Liver (tissue), 9 donors: Measurements from ENCODE around the gene NUDT14. TPM values are rescaled to one million over a fixed set of nuclear protein-coding genes. Genes with fewer than 3 reads are reported as not detected.

ENCODE experiments used
- DNase-seq: peaks from one replicate; pipeline ENCODE4 v3.0.0-alpha.2; 2017; ENCODE audit warnings: low spot score
- H3K27ac ChIP-seq, 2 donors: one replicate each; pipeline ENCODE4 v1.7.0; 2013; ENCODE audit warnings: inconsistent platforms in 2 of 2, low read length in 2 of 2, control low read depth in 1 of 2, low read depth in 1 of 2, mild to moderate bottlenecking in 1 of 2
- H3K27me3 ChIP-seq, 4 donors: one replicate each; pipeline versions ENCODE4 v1.6.1 to v1.7.0; 2013; ENCODE audit warnings: low read length in 3 of 4, inconsistent platforms in 1 of 4, mild to moderate bottlenecking in 1 of 4, moderate library complexity in 1 of 4; ENCODE audit not compliant: control insufficient read depth in 4 of 4, insufficient read depth in 4 of 4
- H3K36me3 ChIP-seq, 4 donors: one replicate each; pipeline versions ENCODE4 v1.6.1 to v1.7.0; 2013; ENCODE audit warnings: low read length in 3 of 4, mild to moderate bottlenecking in 3 of 4, low read depth in 1 of 4, moderate library complexity in 1 of 4; ENCODE audit not compliant: control insufficient read depth in 4 of 4, insufficient read depth in 3 of 4
- H3K4me1 ChIP-seq, 4 donors: one replicate each; pipeline versions ENCODE4 v1.6.1 to v1.7.0; 2013; ENCODE audit warnings: low read length in 3 of 4, mild to moderate bottlenecking in 3 of 4, moderate library complexity in 1 of 4; ENCODE audit not compliant: control insufficient read depth in 4 of 4, insufficient read depth in 4 of 4
- H3K4me3 ChIP-seq, 3 donors: one replicate each; pipeline versions ENCODE4 v1.6.1 to v1.7.0; 2013; ENCODE audit warnings: low read length in 3 of 3, control low read depth in 1 of 3, low read depth in 1 of 3, mild to moderate bottlenecking in 1 of 3
- H3K9ac ChIP-seq, 2 donors: one replicate each; pipeline ENCODE4 v1.7.0; 2013; ENCODE audit warnings: low read length in 2 of 2, mild to moderate bottlenecking in 2 of 2, moderate library complexity in 2 of 2, control low read depth in 1 of 2, low read depth in 1 of 2
- H3K9me3 ChIP-seq, 4 donors: one replicate each; pipeline versions ENCODE4 v1.6.1 to v1.7.0; 2013; ENCODE audit warnings: low read length in 3 of 4; ENCODE audit not compliant: control insufficient read depth in 4 of 4
- CTCF ChIP-seq: fragments of 150-350 bp; IDR thresholded peaks from 2 replicates; pipeline ENCODE4 v1.5.1; 2017; ENCODE audit warnings: improper control_type of control experiment, low read depth, low read length; ENCODE audit not compliant: missing input control
- EGR1 ChIP-seq, 2 donors: IDR thresholded peaks; 2 replicates each; pipeline ENCODE4 v1.6.1; 2016 to 2018; ENCODE audit warnings: antibody characterized with exemption in 2 of 2, low read depth in 2 of 2
- FOXA1 ChIP-seq: IDR thresholded peaks from 2 replicates; pipeline ENCODE4 v1.6.1; 2016; ENCODE audit warnings: antibody characterized with exemption
- FOXA2 ChIP-seq: IDR thresholded peaks from 2 replicates; pipeline ENCODE4 v1.6.1; 2016; ENCODE audit warnings: antibody characterized with exemption
- GABPA ChIP-seq, 2 donors: IDR thresholded peaks in 1 of 2; conservative IDR thresholded peaks in 1 of 2; 2 replicates each; pipeline ENCODE4 v1.6.1; 2016; ENCODE audit warnings: antibody characterized with exemption in 2 of 2, mild to moderate bottlenecking in 1 of 2, moderate library complexity in 1 of 2
- HNF4G ChIP-seq: IDR thresholded peaks from 2 replicates; pipeline ENCODE4 v1.6.1; 2016; ENCODE audit warnings: antibody characterized with exemption
- JUND ChIP-seq, 2 donors: IDR thresholded peaks; 2 replicates each; pipeline ENCODE4 v1.6.1; 2016; ENCODE audit warnings: antibody characterized with exemption in 2 of 2
- MAX ChIP-seq: IDR thresholded peaks from 2 replicates; pipeline ENCODE4 v1.6.1; 2016; ENCODE audit warnings: antibody characterized with exemption
- NR2F2 ChIP-seq: IDR thresholded peaks from 2 replicates; pipeline ENCODE4 v1.6.1; 2016; ENCODE audit warnings: antibody characterized with exemption
- RAD21 ChIP-seq, 2 donors: IDR thresholded peaks; 2 replicates each; pipeline ENCODE4 v1.6.1; 2016; ENCODE audit warnings: antibody characterized with exemption in 2 of 2, mild to moderate bottlenecking in 2 of 2
- REST ChIP-seq: IDR thresholded peaks from 2 replicates; pipeline ENCODE4 v1.6.1; 2016; ENCODE audit warnings: antibody characterized with exemption, mild to moderate bottlenecking
- RXRA ChIP-seq, 2 donors: IDR thresholded peaks; 2 replicates each; pipeline ENCODE4 v1.6.1; 2017 to 2018; ENCODE audit warnings: antibody characterized with exemption in 2 of 2, mild to moderate bottlenecking in 1 of 2
- SP1 ChIP-seq: IDR thresholded peaks from 2 replicates; pipeline ENCODE4 v1.6.1; 2018; ENCODE audit warnings: antibody characterized with exemption, mild to moderate bottlenecking
- TAF1 ChIP-seq: conservative IDR thresholded peaks from 2 replicates; pipeline ENCODE4 v1.6.1; 2016; ENCODE audit warnings: antibody characterized with exemption, mild to moderate bottlenecking
- WGBS: extraction: QIAGEN DNeasy Blood & Tissue Kit; methylation state at CpG from one replicate; pipeline ENCODE4 v1.1.7; 2013; 5-methylcytosine and 5-hydroxymethylcytosine counted together
- polyA plus RNA-seq, 2 donors: library from polyadenylated mRNA; stranded (reverse) in 1 of 2; unstranded in 1 of 2; fragments of 200-250 nt in 1 of 2; fragments of >200 nt in 1 of 2; fragmentation: Nextera tagmentation in 1 of 2; extraction: Ambion mirVana in 1 of 2; gene quantifications; one replicate each; pipeline versions ENCODE4 v1.2.1 to v1.2.3, GENCODE V29; 2013 to 2015
- total RNA-seq, 2 donors: library from RNA; depleted of rRNA; stranded (reverse); fragments of >200 nt; gene quantifications; one replicate each; pipeline ENCODE4 v1.2.3, GENCODE V29; 2014
- TF ChIP-seq, protein P1 (sequence below): IDR thresholded peaks from 2 replicates; pipeline ENCODE4 v1.6.1; 2016; ENCODE audit warnings: antibody characterized with exemption
- donor health status: healthy.
- donor health status: healthy.
- donor health status: healthy.
- donor health status: healthy.
- donor health status: healthy.

The NUDT14 gene
- total and polyA plus RNA-seq, 4 donors = 3.8 to 24.2 (median 8.0) TPM

- no peak for TF ChIP-seq GABPA (IDR thresholded peaks at IDR 0.05 in 1 of 2, conservative IDR thresholded peaks at IDR 0.05 in 1 of 2)
These were observed 12.6 kb downstream of the NUDT14 start, which contains the start of gene JAG2 (continued) for GRCh38 chr14:105168496-105168978.

DNA sequence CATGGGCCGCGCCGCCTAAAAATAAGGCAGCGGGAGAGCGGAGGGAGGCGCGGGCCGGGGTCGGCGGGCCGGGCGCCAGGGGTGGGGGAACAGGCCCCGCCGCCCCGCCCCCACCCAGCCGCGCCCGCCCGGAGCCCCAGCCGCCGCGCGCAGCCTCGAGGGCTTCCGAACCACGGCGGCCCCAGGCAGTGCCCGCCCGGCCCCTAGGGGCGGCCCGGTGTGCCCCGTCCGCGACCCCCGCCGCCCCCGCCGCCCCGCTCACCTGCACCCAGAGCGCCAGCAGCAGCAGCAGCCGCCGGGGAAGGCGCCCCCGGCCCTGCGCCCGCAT lies 13.1 kb downstream of the NUDT14 start:
- Histone ChIP-seq H3K9me3 (no peaks in the 10 kb centered on the region), H3K27ac (no peak overlapping the region), H3K4me1 (peaks cover 0 to 12% (median 11%) of the 10 kb centered on the region in 4 donors), H3K27me3 (peaks cover 0 to 3% (median 0%) of the 10 kb centered on the region in 4 donors), H3K4me3 (peak overlapping the region in 1 of 3 donors; percentile 64), H3K9ac (no peak overlapping the region), H3K36me3 (no peaks in the 10 kb centered on the region)
- no peak for DNase-seq
- WGBS = 1% methylated on average over 46 of the region's 46 CpGs
- TF ChIP-seq JUND (IDR thresholded peaks at IDR 0.05) = no peak
- no peak for TF ChIP-seq RXRA (IDR thresholded peaks at IDR 0.05)
- TF ChIP-seq, protein P1, sequence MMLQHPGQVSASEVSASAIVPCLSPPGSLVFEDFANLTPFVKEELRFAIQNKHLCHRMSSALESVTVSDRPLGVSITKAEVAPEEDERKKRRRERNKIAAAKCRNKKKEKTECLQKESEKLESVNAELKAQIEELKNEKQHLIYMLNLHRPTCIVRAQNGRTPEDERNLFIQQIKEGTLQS = no peak
- no peak for TF ChIP-seq CTCF
- no peak for TF ChIP-seq FOXA2
- TF ChIP-seq EGR1 (IDR thresholded peaks at IDR 0.05; ENCODE audit: low read depth in 2 of 2) = no peak
- TF ChIP-seq HNF4G = no peak
- TF ChIP-seq TAF1 = no peak
- no peak for TF ChIP-seq FOXA1
- no peak for TF ChIP-seq RAD21 (IDR thresholded peaks at IDR 0.05)
- no peak for TF ChIP-seq GABPA (IDR thresholded peaks at IDR 0.05 in 1 of 2, conservative IDR thresholded peaks at IDR 0.05 in 1 of 2)
- no peak for TF ChIP-seq REST
- no peak for TF ChIP-seq NR2F2
- no peak for TF ChIP-seq MAX

DNA sequence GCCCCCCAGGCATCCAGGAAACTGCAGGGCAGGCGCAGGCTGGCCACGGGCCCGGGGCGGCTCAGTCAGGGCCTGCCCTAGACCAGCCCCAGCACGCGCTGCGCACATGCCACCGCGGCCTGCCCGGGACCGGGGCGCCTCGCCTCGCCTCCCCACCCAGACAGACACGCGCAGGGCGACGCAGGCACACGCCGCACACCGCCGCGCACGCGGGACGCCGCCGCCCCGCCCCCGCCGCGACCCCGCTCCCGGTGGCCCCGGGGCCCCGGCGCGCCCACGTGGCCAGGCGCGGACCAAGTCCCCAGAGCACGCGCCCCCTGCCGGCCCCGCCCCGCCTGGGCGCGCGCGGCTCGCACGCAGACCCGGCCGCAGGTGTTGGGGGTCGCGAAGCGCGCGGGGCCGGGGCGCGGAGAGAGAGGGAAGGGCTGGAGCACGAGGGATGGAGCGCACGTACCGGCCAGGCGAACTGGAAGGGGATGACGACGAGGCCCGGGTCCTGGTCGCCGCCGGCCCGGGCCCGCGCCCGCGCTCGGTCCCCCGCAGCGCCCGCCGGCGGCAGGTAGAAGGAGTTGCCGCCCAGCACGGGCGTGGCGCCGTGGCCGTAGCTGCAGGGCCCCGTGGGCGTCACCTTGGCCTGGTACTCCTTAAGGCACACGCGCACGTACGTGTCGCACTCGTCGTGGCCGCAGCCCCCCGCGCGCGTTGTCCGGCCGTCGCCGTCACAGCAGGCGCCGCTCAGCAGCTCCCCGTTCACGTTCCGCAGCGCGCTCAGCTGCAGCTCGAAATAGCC lies 13.6 kb downstream of the NUDT14 start:
- Histone ChIP-seq H3K9me3 (no peaks in the 10 kb centered on the region), H3K4me1 (peaks cover 0 to 12% (median 11%) of the 10 kb centered on the region in 4 donors), H3K4me3 (peak overlapping the region in 1 of 3 donors; percentile 64), H3K27ac (no peak overlapping the region), H3K27me3 (peaks cover 0 to 3% (median 0%) of the 10 kb centered on the region in 4 donors), H3K9ac (no peak overlapping the region), H3K36me3 (no peaks in the 10 kb centered on the region)
- DNase-seq = no peak
- WGBS = 7% methylated on average over 116 of the region's 116 CpGs
- TF ChIP-seq FOXA2 = no peak
- TF ChIP-seq FOXA1 = no peak
- TF ChIP-seq, protein P1 = no peak
- TF ChIP-seq MAX = no peak
- TF ChIP-seq REST = no peak
- no peak for TF ChIP-seq NR2F2
- TF ChIP-seq CTCF = no peak
- TF ChIP-seq SP1 = no peak
- no peak for TF ChIP-seq HNF4G
